Sigmoid colon (tissue), 4 donors: ENCODE measurements around the gene FAM163B.

ENCODE experiments used
- CTCF ChIP-seq, 4 experiments: fragments of 450-650 bp in 3 of 4; fragments of 200-600 bp in 1 of 4; IDR thresholded peaks; one replicate each; pipeline ENCODE4 v1.5.1; 2016 to 2019; ENCODE audit warnings: antibody characterized with exemption in 4 of 4, mild to moderate bottlenecking in 3 of 4, moderate library complexity in 2 of 4
- POLR2A ChIP-seq, 2 donors: fragments of 450-650 bp; IDR thresholded peaks; one replicate each; pipeline ENCODE4 v1.6.1; 2016; ENCODE audit warnings: antibody characterized with exemption in 2 of 2, mild to moderate bottlenecking in 2 of 2, moderate library complexity in 2 of 2
- POLR2AphosphoS5 ChIP-seq, 4 donors: sonication (generic); formaldehyde crosslinking; IDR thresholded peaks; one replicate each; pipeline ENCODE4 v1.6.1; 2017; ENCODE audit warnings: antibody characterized with exemption in 4 of 4

GRCh38 chr9:133553123-133553522, 56.1 kb downstream of the FAM163B start:
- TF ChIP-seq POLR2A (IDR thresholded peaks at IDR 0.05), result no peak
- TF ChIP-seq CTCF (IDR thresholded peaks at IDR 0.05), result no peak
- TF ChIP-seq POLR2AphosphoS5 (IDR thresholded peaks at IDR 0.05), result no peak
